HepG2 (cell line): ENCODE results near the gene FAM174C. TPM values are rescaled to one million over a fixed set of nuclear protein-coding genes. Genes with fewer than 3 reads are reported as not detected.

Experiments used
- CAMTA2 ChIP-seq: sonication (generic); formaldehyde crosslinking; IDR thresholded peaks from 2 replicates; pipeline ENCODE4 v1.4.0; 2020; ENCODE audit warnings: mild to moderate bottlenecking, missing genetic modification reagents, borderline replicate concordance
- ERF ChIP-seq: IDR thresholded peaks from 2 replicates; pipeline ENCODE4 v1.6.1; 2018; ENCODE audit warnings: missing biosample characterization, missing genetic modification reagents
- KDM2A ChIP-seq: sonication (generic); formaldehyde crosslinking; IDR thresholded peaks from 2 replicates; pipeline ENCODE4 v1.4.0; 2020; ENCODE audit warnings: low read depth, missing genetic modification reagents, borderline replicate concordance
- NFATC3 ChIP-seq: sonication (generic); formaldehyde crosslinking; IDR thresholded peaks from 2 replicates; pipeline ENCODE4 v1.5.1; 2020; ENCODE audit warnings: mild to moderate bottlenecking, missing genetic modification reagents
- NFIB ChIP-seq: sonication (generic); formaldehyde crosslinking; IDR thresholded peaks from 2 replicates; pipeline ENCODE4 v1.9.0; 2021; ENCODE audit warnings: missing genetic modification reagents, mild to moderate bottlenecking, borderline replicate concordance
- ONECUT2 ChIP-seq: sonication (generic); formaldehyde crosslinking; IDR thresholded peaks from 2 replicates; pipeline ENCODE4 v1.4.0; 2020; ENCODE audit warnings: missing genetic modification reagents
- PRPF4 ChIP-seq: fragments of 200-400 bp; formaldehyde crosslinking; IDR thresholded peaks from 2 replicates; pipeline ENCODE4 v1.6.1; 2016; ENCODE audit warnings: low read length, low read depth; ENCODE audit not compliant: poor library complexity, severe bottlenecking
- RBM22 ChIP-seq: fragments of 200-400 bp; formaldehyde crosslinking; optimal IDR thresholded peaks from 2 replicates; pipeline ENCODE3; 2017; ENCODE audit warnings: mild to moderate bottlenecking, low read length, moderate library complexity
- SAP130 ChIP-seq: IDR thresholded peaks from 2 replicates; pipeline ENCODE4 v1.6.1; 2016; ENCODE audit warnings: low read depth
- SMAD9 ChIP-seq: sonication (generic); formaldehyde crosslinking; IDR thresholded peaks from 2 replicates; pipeline ENCODE4 v1.5.1; 2020; ENCODE audit warnings: mild to moderate bottlenecking, missing genetic modification reagents
- SP1 ChIP-seq, 2 experiments: fragments of 450-650 bp in 1 of 2; sonication (generic) in 1 of 2; formaldehyde crosslinking in 1 of 2; IDR thresholded peaks; 2 replicates each; pipeline versions ENCODE4 v1.4.0 to v1.6.1; 2016 to 2020; ENCODE audit warnings: missing genetic modification reagents in 1 of 2
- STAG1 ChIP-seq: sonication (generic); formaldehyde crosslinking; IDR thresholded peaks from 2 replicates; pipeline ENCODE4 v1.4.0; 2020; ENCODE audit warnings: missing genetic modification reagents
- TIGD3 ChIP-seq: sonication (generic); formaldehyde crosslinking; IDR thresholded peaks from 2 replicates; pipeline ENCODE4 v1.5.1; 2020; ENCODE audit warnings: mild to moderate bottlenecking, missing genetic modification reagents, borderline replicate concordance
- XRCC5 ChIP-seq: fragments of 200-400 bp; formaldehyde crosslinking; optimal IDR thresholded peaks from 2 replicates; pipeline ENCODE3; 2017; ENCODE audit warnings: mild to moderate bottlenecking, low read length
- ZC3H13 ChIP-seq: sonication (generic); formaldehyde crosslinking; IDR thresholded peaks from 2 replicates; pipeline ENCODE4 v1.8.1; 2023; ENCODE audit warnings: mild to moderate bottlenecking, missing genetic modification reagents, moderate library complexity
- ZNF3 ChIP-seq: IDR thresholded peaks from 2 replicates; pipeline ENCODE4 v1.7.0; 2017; ENCODE audit warnings: inconsistent platforms
- ZNF326 ChIP-seq: sonication (generic); formaldehyde crosslinking; IDR thresholded peaks from 2 replicates; pipeline ENCODE4 v1.4.0; 2020; ENCODE audit warnings: missing genetic modification reagents, borderline replicate concordance
- ZNF446 ChIP-seq: sonication (generic); formaldehyde crosslinking; IDR thresholded peaks from 2 replicates; pipeline ENCODE4 v1.5.0; 2020; ENCODE audit warnings: mild to moderate bottlenecking, missing genetic modification reagents
- ZNF484 ChIP-seq: sonication (generic); formaldehyde crosslinking; IDR thresholded peaks from 2 replicates; pipeline ENCODE4 v1.5.1; 2020; ENCODE audit warnings: mild to moderate bottlenecking, low read depth, missing genetic modification reagents, borderline replicate concordance
- ZNF576 ChIP-seq: sonication (generic); formaldehyde crosslinking; IDR thresholded peaks from 2 replicates; pipeline ENCODE4 v1.4.0; 2020; ENCODE audit warnings: mild to moderate bottlenecking, missing genetic modification reagents
- ZNF775 ChIP-seq: sonication (generic); formaldehyde crosslinking; IDR thresholded peaks from 2 replicates; pipeline ENCODE4 v1.4.0; 2020; ENCODE audit warnings: missing genetic modification reagents, mild to moderate bottlenecking, moderate library complexity, borderline replicate concordance
- polyA plus RNA-seq, 8 experiments: library from polyadenylated mRNA; depleted of rRNA in 3 of 8; stranded (reverse) in 7 of 8; unstranded in 1 of 8; fragments of >200 nt; fragmentation: Illumina TruSeq in 4 of 8; extraction: Trizol in 4 of 8; gene quantifications; 2 replicates each; pipeline versions ENCODE4 v1.2.1 to v1.2.3, GENCODE V29; 2011 to 2016; ENCODE audit warnings: low read depth in 4 of 8, missing spikeins in 1 of 8, mixed read lengths in 1 of 8; ENCODE audit not compliant: insufficient read depth in 1 of 8
- total RNA-seq, 5 experiments: library from RNA; depleted of rRNA; stranded (reverse); fragments of >200 nt; fragmentation: Illumina TruSeq; extraction: Trizol; gene quantifications; 2 replicates each; pipeline ENCODE4 v1.2.3, GENCODE V29; 2016; ENCODE audit warnings: low read depth in 1 of 5
- TF ChIP-seq, protein P1 (sequence below): sonication (generic); formaldehyde crosslinking; IDR thresholded peaks from 2 replicates; pipeline ENCODE4 v1.8.1; 2022; ENCODE audit warnings: mild to moderate bottlenecking, missing genetic modification reagents
- TF ChIP-seq, protein P2 (sequence below): IDR thresholded peaks from 2 replicates; pipeline ENCODE4 v1.6.1; 2016; ENCODE audit warnings: missing biosample characterization, missing genetic modification reagents, low read depth
- TF ChIP-seq, protein P3 (sequence below): fragments of 450-650 bp; IDR thresholded peaks from 2 replicates; pipeline ENCODE4 v1.6.1; 2017

FAM174C gene
- total and polyA plus RNA-seq, 2 of the 13 experiments (the other 11 are each of a cell fraction or from before 2014, with no cell fraction given), result 19.5 to 31.3 TPM

GRCh38 chr19:1243768-1244692 is 31.3 kb upstream of the FAM174C start (continued):
- TF ChIP-seq ZC3H13 (CRISPR knock-in tag) (no peak; the same call in 1 of the 2 replicates), ZNF484 (CRISPR knock-in tag) (no peak), SP1 (IDR thresholded peaks at IDR 0.05) (no peak), SP1 (CRISPR knock-in tag; IDR thresholded peaks at IDR 0.05) (no peak), SMAD9 (CRISPR knock-in tag) (no peak), KDM2A (CRISPR knock-in tag) (no peak; the same call in 1 of the 2 replicates), RBM22 (no peak), CAMTA2 (CRISPR knock-in tag) (no peak), ZNF326 (CRISPR knock-in tag) (no peak), ONECUT2 (CRISPR knock-in tag) (no peak), ZNF446 (CRISPR knock-in tag) (0 out of 2 replicates have a peak, but pooled peaks have one; percentile 35), ZNF775 (CRISPR knock-in tag) (0 out of 2 replicates have a peak, but pooled peaks have one; percentile 26), ZNF576 (CRISPR knock-in tag) (no peak), STAG1 (peak; percentile 92), NFATC3 (CRISPR knock-in tag) (no peak), ZNF3 (CRISPR knock-in tag) (no peak), TIGD3 (CRISPR knock-in tag) (no peak), SAP130 (CRISPR knock-in tag) (no peak), XRCC5 (peak; percentile 84), NFIB (CRISPR knock-in tag) (no peak), ERF (CRISPR knock-in tag) (no peak; the same call in 1 of the 2 replicates), PRPF4 (peak; percentile 79)
- TF ChIP-seq, protein P1, sequence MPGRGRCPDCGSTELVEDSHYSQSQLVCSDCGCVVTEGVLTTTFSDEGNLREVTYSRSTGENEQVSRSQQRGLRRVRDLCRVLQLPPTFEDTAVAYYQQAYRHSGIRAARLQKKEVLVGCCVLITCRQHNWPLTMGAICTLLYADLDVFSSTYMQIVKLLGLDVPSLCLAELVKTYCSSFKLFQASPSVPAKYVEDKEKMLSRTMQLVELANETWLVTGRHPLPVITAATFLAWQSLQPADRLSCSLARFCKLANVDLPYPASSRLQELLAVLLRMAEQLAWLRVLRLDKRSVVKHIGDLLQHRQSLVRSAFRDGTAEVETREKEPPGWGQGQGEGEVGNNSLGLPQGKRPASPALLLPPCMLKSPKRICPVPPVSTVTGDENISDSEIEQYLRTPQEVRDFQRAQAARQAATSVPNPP (CRISPR knock-in tag), result no peak
- TF ChIP-seq, protein P2, sequence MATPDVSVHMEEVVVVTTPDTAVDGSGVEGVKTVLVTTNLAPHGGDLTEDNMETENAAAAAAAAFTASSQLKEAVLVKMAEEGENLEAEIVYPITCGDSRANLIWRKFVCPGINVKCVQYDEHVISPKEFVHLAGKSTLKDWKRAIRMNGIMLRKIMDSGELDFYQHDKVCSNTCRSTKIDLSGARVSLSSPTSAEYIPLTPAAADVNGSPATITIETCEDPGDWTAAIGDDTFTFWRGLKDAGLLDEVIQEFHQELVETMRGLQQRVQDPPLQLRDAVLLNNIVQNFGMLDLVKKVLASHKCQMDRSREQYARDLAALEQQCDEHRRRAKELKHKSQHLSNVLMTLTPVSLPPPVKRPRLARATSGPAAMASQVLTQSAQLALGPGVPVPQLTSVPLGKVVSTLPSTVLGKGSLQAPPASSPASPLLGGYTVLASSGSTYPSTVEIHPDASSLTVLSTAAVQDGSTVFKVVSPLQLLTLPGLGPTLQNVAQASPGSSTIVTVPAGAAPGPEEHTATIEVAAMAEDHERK, result no peak
- TF ChIP-seq, protein P3, sequence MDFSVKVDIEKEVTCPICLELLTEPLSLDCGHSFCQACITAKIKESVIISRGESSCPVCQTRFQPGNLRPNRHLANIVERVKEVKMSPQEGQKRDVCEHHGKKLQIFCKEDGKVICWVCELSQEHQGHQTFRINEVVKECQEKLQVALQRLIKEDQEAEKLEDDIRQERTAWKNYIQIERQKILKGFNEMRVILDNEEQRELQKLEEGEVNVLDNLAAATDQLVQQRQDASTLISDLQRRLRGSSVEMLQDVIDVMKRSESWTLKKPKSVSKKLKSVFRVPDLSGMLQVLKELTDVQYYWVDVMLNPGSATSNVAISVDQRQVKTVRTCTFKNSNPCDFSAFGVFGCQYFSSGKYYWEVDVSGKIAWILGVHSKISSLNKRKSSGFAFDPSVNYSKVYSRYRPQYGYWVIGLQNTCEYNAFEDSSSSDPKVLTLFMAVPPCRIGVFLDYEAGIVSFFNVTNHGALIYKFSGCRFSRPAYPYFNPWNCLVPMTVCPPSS, result no peak
